Lung (tissue), 12 donors: ENCODE measurements around the gene CLCN2. TPM values are rescaled to one million over a fixed set of nuclear protein-coding genes. Genes with fewer than 3 reads are reported as not detected.

Experiments used
- ATAC-seq: fragments of 200-7000 bp; cut with Tn5 transposase; one replicate; pipeline ENCODE4 v1.9.1; 2020; ENCODE audit warnings: moderate number of reproducible peaks; ENCODE audit not compliant: insufficient read depth, low FRiP score
- DNase-seq, 3 donors: peaks; one replicate each; pipeline ENCODE4 v3.0.0-alpha.2; 2013 to 2017
- H3K27ac ChIP-seq, 2 donors: one replicate each; pipeline ENCODE4 v1.5.1; 2013; ENCODE audit warnings: mild to moderate bottlenecking in 2 of 2, moderate library complexity in 2 of 2, control low read depth in 1 of 2, inconsistent platforms in 1 of 2, low read depth in 1 of 2, low read length in 1 of 2
- H3K27me3 ChIP-seq, 3 donors: one replicate each; pipeline ENCODE4 v1.5.1; 2013; ENCODE audit warnings: low read length in 2 of 3; ENCODE audit not compliant: control insufficient read depth in 3 of 3, insufficient read depth in 3 of 3
- H3K36me3 ChIP-seq, 4 donors: one replicate each; pipeline ENCODE4 v1.5.1; 2013; ENCODE audit warnings: low read length in 4 of 4, mild to moderate bottlenecking in 1 of 4, moderate library complexity in 1 of 4; ENCODE audit not compliant: control insufficient read depth in 4 of 4, insufficient read depth in 4 of 4
- H3K4me1 ChIP-seq, 5 donors: one replicate each; pipeline ENCODE4 v1.5.1; 2013; ENCODE audit warnings: low read length in 5 of 5, mild to moderate bottlenecking in 2 of 5, moderate library complexity in 1 of 5; ENCODE audit not compliant: control insufficient read depth in 5 of 5, insufficient read depth in 5 of 5
- H3K4me3 ChIP-seq: one replicate; pipeline ENCODE4 v1.5.1; 2013; ENCODE audit warnings: mild to moderate bottlenecking, control low read depth, moderate library complexity
- H3K9ac ChIP-seq, 2 donors: one replicate each; pipeline ENCODE4 v1.5.1; 2013; ENCODE audit warnings: low read length in 2 of 2, control low read depth in 1 of 2; ENCODE audit not compliant: insufficient read depth in 1 of 2
- H3K9me3 ChIP-seq, 4 donors: one replicate each; pipeline ENCODE4 v1.5.1; 2013; ENCODE audit warnings: low read length in 3 of 4, mild to moderate bottlenecking in 1 of 4, moderate library complexity in 1 of 4; ENCODE audit not compliant: control insufficient read depth in 4 of 4, insufficient read depth in 3 of 4
- CTCF ChIP-seq: IDR thresholded peaks from 2 replicates; pipeline ENCODE4 v1.5.1; 2012; ENCODE audit warnings: mild to moderate bottlenecking; ENCODE audit errors: control extremely low read depth, extremely low read depth
- WGBS, 2 donors: extraction: QIAGEN DNeasy Blood & Tissue Kit; methylation state at CpG; one replicate each; pipeline ENCODE4 v1.1.7; 2013; 5-methylcytosine and 5-hydroxymethylcytosine counted together
- polyA plus RNA-seq, 2 donors: library from polyadenylated mRNA; stranded (reverse); fragments of 200-250 nt; gene quantifications; one replicate each; pipeline ENCODE4 v1.2.1, GENCODE V29; 2013
- total RNA-seq, 2 donors: library from RNA; depleted of rRNA in 1 of 2; stranded (reverse); fragments of >200 nt in 1 of 2; gene quantifications; one replicate each; pipeline ENCODE4 v1.2.1, GENCODE V29; 2014 to 2021
- donor health status: control.
- donor health status: control.
- donor health status: Bipolar disorder and iron deficiency.
- donor health status: healthy.
- donor health status: DM: yes; HTN: yes; CAD: no.

The CLCN2 gene
- total and polyA plus RNA-seq, 4 donors, result 2.7 to 8.7 (median 5.4) TPM

- H3K4me3 ChIP-seq, result no peak overlapping the region
- peaks cover 0 to 5% (median 0%) of the 10 kb centered on the region in 5 donors for H3K4me1 ChIP-seq
- 84 to 86% methylated on average over 6 of the region's 6 CpGs for WGBS, 2 donors
- H3K9ac ChIP-seq, result no peak overlapping the region
- H3K36me3 ChIP-seq, result peaks cover 77 to 85% (median 79%) of the 10 kb centered on the region in 4 donors
- ATAC-seq (no peak), DNase-seq (no peak)
- no peaks in the 10 kb centered on the region for H3K9me3 ChIP-seq
- H3K27me3 ChIP-seq, result no peaks in the 10 kb centered on the region
- TF ChIP-seq CTCF, result no peak
- no peak overlapping the region for H3K27ac ChIP-seq
Measured at GRCh38 chr3:184325715-184326369, 35.6 kb downstream of the CLCN2 start.

- no peak overlapping the region for H3K27ac ChIP-seq
- peaks cover 78 to 88% (median 84%) of the 10 kb centered on the region in 4 donors for H3K36me3 ChIP-seq
- DNase-seq, result no peak
- H3K4me3 ChIP-seq, result no peak overlapping the region
- H3K27me3 ChIP-seq, result no peaks in the 10 kb centered on the region
- peaks cover 0 to 6% (median 0%) of the 10 kb centered on the region in 5 donors for H3K4me1 ChIP-seq
- WGBS, 2 donors, result 95% methylated on average over 13 of the region's 13 CpGs
- no peak overlapping the region for H3K9ac ChIP-seq
- ATAC-seq, result no peak
- no peak for TF ChIP-seq CTCF
- H3K9me3 ChIP-seq, result no peaks in the 10 kb centered on the region
Measured at GRCh38 chr3:184325269-184325668, 36.1 kb downstream of the CLCN2 start.

GRCh38 chr3:184323696-184324095 is 37.7 kb downstream of the CLCN2 start:
- Histone ChIP-seq H3K27ac (no peak overlapping the region), H3K27me3 (no peaks in the 10 kb centered on the region), H3K4me1 (peaks cover 3 to 15% (median 9%) of the 10 kb centered on the region in 5 donors), H3K9ac (no peak overlapping the region), H3K4me3 (no peak overlapping the region), H3K36me3 (peaks cover 73 to 81% (median 78%) of the 10 kb centered on the region in 4 donors), H3K9me3 (no peaks in the 10 kb centered on the region)
- 92 to 97% methylated on average over 8 of the region's 8 CpGs for WGBS, 2 donors
- no peak for ATAC-seq
- DNase-seq, result no peak
- TF ChIP-seq CTCF, result no peak
